ENCODE data around the gene ACO1.
A peak's percentile ranks its signal among the peaks of the same experiment; 100 is the strongest.

ACO1 gene

GRCh38 chr9:32455738-32456137 lies 71.3 kb downstream of the ACO1 start:
- Histone ChIP-seq H3K36me3 (ENCODE audit: insufficient read depth, low read length) (peaks cover 49% of the 10 kb centered on the region), H3K9me3 (replicated peaks; ENCODE audit: low read length) (no peaks in the 10 kb centered on the region), H3K4me3 (ENCODE audit: low read length) (no peak overlapping the region), H3K27me3 (ENCODE audit: control insufficient read depth, insufficient read depth, low read length) (no peaks in the 10 kb centered on the region), H3K4me1 (ENCODE audit: control insufficient read depth, insufficient read depth, low read length) (no peaks in the 10 kb centered on the region), H3K4me2 (ENCODE audit: low read length) (no peak overlapping the region), H3K9ac (ENCODE audit: low read depth, low read length) (no peak overlapping the region)

- no peaks in the 10 kb centered on the region for H3K27me3 ChIP-seq (ENCODE audit: control insufficient read depth, insufficient read depth, low read length)
- no peaks in the 10 kb centered on the region for H3K9me3 ChIP-seq (replicated peaks; ENCODE audit: low read length)
- H3K4me1 ChIP-seq (ENCODE audit: control insufficient read depth, insufficient read depth, low read length) = no peaks in the 10 kb centered on the region
- no peak overlapping the region for H3K4me3 ChIP-seq (ENCODE audit: low read length)
- H3K9ac ChIP-seq (ENCODE audit: low read depth, low read length) = no peak overlapping the region
- no peak overlapping the region for H3K4me2 ChIP-seq (ENCODE audit: low read length)
- H3K36me3 ChIP-seq (ENCODE audit: insufficient read depth, low read length) = peaks cover 42% of the 10 kb centered on the region
Measured at GRCh38 chr9:32456564-32456963, 72.1 kb downstream of the ACO1 start.

- no peak overlapping the region for H3K4me2 ChIP-seq (ENCODE audit: low read length)
- no peaks in the 10 kb centered on the region for H3K27me3 ChIP-seq (ENCODE audit: control insufficient read depth, insufficient read depth, low read length)
- H3K4me1 ChIP-seq (ENCODE audit: control insufficient read depth, insufficient read depth, low read length) = no peaks in the 10 kb centered on the region
- peaks cover 17% of the 10 kb centered on the region for H3K36me3 ChIP-seq (ENCODE audit: insufficient read depth, low read length)
- no peaks in the 10 kb centered on the region for H3K9me3 ChIP-seq (replicated peaks; ENCODE audit: low read length)
- H3K9ac ChIP-seq (ENCODE audit: low read depth, low read length) = no peak overlapping the region
- H3K4me3 ChIP-seq (ENCODE audit: low read length) = no peak overlapping the region
Measured at GRCh38 chr9:32463500-32464293, 79.3 kb downstream of the ACO1 start.

GRCh38 chr9:32468740-32469139 lies 84.3 kb downstream of the ACO1 start:
- Histone ChIP-seq H3K9me3 (replicated peaks; ENCODE audit: low read length) (no peaks in the 10 kb centered on the region), H3K27me3 (ENCODE audit: control insufficient read depth, insufficient read depth, low read length) (no peaks in the 10 kb centered on the region), H3K4me1 (ENCODE audit: control insufficient read depth, insufficient read depth, low read length) (no peaks in the 10 kb centered on the region), H3K9ac (ENCODE audit: low read depth, low read length) (no peak overlapping the region), H3K36me3 (ENCODE audit: insufficient read depth, low read length) (peaks cover 16% of the 10 kb centered on the region), H3K4me2 (ENCODE audit: low read length) (no peak overlapping the region), H3K4me3 (ENCODE audit: low read length) (no peak overlapping the region)

- H3K27me3 ChIP-seq (ENCODE audit: control insufficient read depth, insufficient read depth, low read length) = no peaks in the 10 kb centered on the region
- H3K36me3 ChIP-seq (ENCODE audit: insufficient read depth, low read length) = peaks cover 25% of the 10 kb centered on the region
- H3K4me2 ChIP-seq (ENCODE audit: low read length) = no peak overlapping the region
- H3K9me3 ChIP-seq (replicated peaks; ENCODE audit: low read length) = no peaks in the 10 kb centered on the region
- H3K4me1 ChIP-seq (ENCODE audit: control insufficient read depth, insufficient read depth, low read length) = no peaks in the 10 kb centered on the region
- no peak overlapping the region for H3K4me3 ChIP-seq (ENCODE audit: low read length)
- H3K9ac ChIP-seq (ENCODE audit: low read depth, low read length) = no peak overlapping the region
Measured at GRCh38 chr9:32472344-32472743, 87.9 kb downstream of the ACO1 start.

GRCh38 chr9:32483343-32483742 lies 98.9 kb downstream of the ACO1 start:
- H3K4me3 ChIP-seq (ENCODE audit: low read length) = no peak overlapping the region
- peaks cover 18% of the 10 kb centered on the region for H3K4me1 ChIP-seq (ENCODE audit: control insufficient read depth, insufficient read depth, low read length)
- H3K9ac ChIP-seq (ENCODE audit: low read depth, low read length) = no peak overlapping the region
- H3K9me3 ChIP-seq (replicated peaks; ENCODE audit: low read length) = no peaks in the 10 kb centered on the region
- H3K27me3 ChIP-seq (ENCODE audit: control insufficient read depth, insufficient read depth, low read length) = no peaks in the 10 kb centered on the region
- H3K36me3 ChIP-seq (ENCODE audit: insufficient read depth, low read length) = peaks cover 42% of the 10 kb centered on the region
- no peak overlapping the region for H3K4me2 ChIP-seq (ENCODE audit: low read length)

GRCh38 chr9:32486839-32487562 lies 102.6 kb downstream of the ACO1 start:
- H3K4me2 ChIP-seq (ENCODE audit: low read length) = peak overlapping the region; percentile 51
- no peaks in the 10 kb centered on the region for H3K9me3 ChIP-seq (replicated peaks; ENCODE audit: low read length)
- H3K4me3 ChIP-seq (ENCODE audit: low read length) = no peak overlapping the region
- H3K9ac ChIP-seq (ENCODE audit: low read depth, low read length) = peak overlapping the region; percentile 26
- no peaks in the 10 kb centered on the region for H3K27me3 ChIP-seq (ENCODE audit: control insufficient read depth, insufficient read depth, low read length)
- peaks cover 29% of the 10 kb centered on the region for H3K36me3 ChIP-seq (ENCODE audit: insufficient read depth, low read length)
- peaks cover 23% of the 10 kb centered on the region for H3K4me1 ChIP-seq (ENCODE audit: control insufficient read depth, insufficient read depth, low read length)

GRCh38 chr9:32487981-32488380 lies 103.5 kb downstream of the ACO1 start:
- H3K9me3 ChIP-seq (replicated peaks; ENCODE audit: low read length) = no peaks in the 10 kb centered on the region
- no peak overlapping the region for H3K4me3 ChIP-seq (ENCODE audit: low read length)
- peaks cover 26% of the 10 kb centered on the region for H3K36me3 ChIP-seq (ENCODE audit: insufficient read depth, low read length)
- no peaks in the 10 kb centered on the region for H3K27me3 ChIP-seq (ENCODE audit: control insufficient read depth, insufficient read depth, low read length)
- no peak overlapping the region for H3K4me2 ChIP-seq (ENCODE audit: low read length)
- peaks cover 23% of the 10 kb centered on the region for H3K4me1 ChIP-seq (ENCODE audit: control insufficient read depth, insufficient read depth, low read length)
- peak overlapping the region; percentile 7 for H3K9ac ChIP-seq (ENCODE audit: low read depth, low read length)

- peaks cover 23% of the 10 kb centered on the region for H3K4me1 ChIP-seq (ENCODE audit: control insufficient read depth, insufficient read depth, low read length)
- H3K27me3 ChIP-seq (ENCODE audit: control insufficient read depth, insufficient read depth, low read length) = no peaks in the 10 kb centered on the region
- no peak overlapping the region for H3K9ac ChIP-seq (ENCODE audit: low read depth, low read length)
- H3K9me3 ChIP-seq (replicated peaks; ENCODE audit: low read length) = no peaks in the 10 kb centered on the region
- no peak overlapping the region for H3K4me2 ChIP-seq (ENCODE audit: low read length)
- H3K4me3 ChIP-seq (ENCODE audit: low read length) = no peak overlapping the region
- peaks cover 7% of the 10 kb centered on the region for H3K36me3 ChIP-seq (ENCODE audit: insufficient read depth, low read length)
Measured at GRCh38 chr9:32490601-32491000, 106.2 kb downstream of the ACO1 start.

GRCh38 chr9:32497921-32498320 lies 113.5 kb downstream of the ACO1 start:
- Histone ChIP-seq H3K4me1 (ENCODE audit: control insufficient read depth, insufficient read depth, low read length) (peaks cover 20% of the 10 kb centered on the region), H3K9me3 (replicated peaks; ENCODE audit: low read length) (no peaks in the 10 kb centered on the region), H3K4me2 (ENCODE audit: low read length) (no peak overlapping the region), H3K36me3 (ENCODE audit: insufficient read depth, low read length) (peaks cover 6% of the 10 kb centered on the region), H3K4me3 (ENCODE audit: low read length) (no peak overlapping the region), H3K27me3 (ENCODE audit: control insufficient read depth, insufficient read depth, low read length) (no peaks in the 10 kb centered on the region), H3K9ac (ENCODE audit: low read depth, low read length) (no peak overlapping the region)

GRCh38 chr9:32500768-32501167 lies 116.3 kb downstream of the ACO1 start:
- Histone ChIP-seq H3K4me3 (ENCODE audit: low read length) (no peak overlapping the region), H3K9me3 (replicated peaks; ENCODE audit: low read length) (no peaks in the 10 kb centered on the region), H3K9ac (ENCODE audit: low read depth, low read length) (no peak overlapping the region), H3K27me3 (ENCODE audit: control insufficient read depth, insufficient read depth, low read length) (no peaks in the 10 kb centered on the region), H3K4me2 (ENCODE audit: low read length) (peak overlapping the region; percentile 51), H3K4me1 (ENCODE audit: control insufficient read depth, insufficient read depth, low read length) (peaks cover 22% of the 10 kb centered on the region), H3K36me3 (ENCODE audit: insufficient read depth, low read length) (peaks cover 5% of the 10 kb centered on the region)

GRCh38 chr9:32501868-32502267 lies 117.4 kb downstream of the ACO1 start:
- Histone ChIP-seq H3K9ac (ENCODE audit: low read depth, low read length) (no peak overlapping the region), H3K9me3 (replicated peaks; ENCODE audit: low read length) (no peaks in the 10 kb centered on the region), H3K4me3 (ENCODE audit: low read length) (no peak overlapping the region), H3K4me1 (ENCODE audit: control insufficient read depth, insufficient read depth, low read length) (peaks cover 22% of the 10 kb centered on the region), H3K4me2 (ENCODE audit: low read length) (no peak overlapping the region), H3K27me3 (ENCODE audit: control insufficient read depth, insufficient read depth, low read length) (no peaks in the 10 kb centered on the region), H3K36me3 (ENCODE audit: insufficient read depth, low read length) (peaks cover 5% of the 10 kb centered on the region)

All from skeletal muscle satellite cell (primary cell).